GM19238 (cell line): Measurements from ENCODE around the gene OR9K2.
"Not testable (repeated sequence)": the region's sequence is repeated elsewhere in the genome, so short reads cannot be mapped to it uniquely, and the experiment has no call there.

Source experiments
- DNase-seq: peaks from one replicate; pipeline ENCODE4 v3.0.0; 2011; ENCODE audit warnings: low spot score; ENCODE audit not compliant: insufficient read length

OR9K2 gene, protein sequence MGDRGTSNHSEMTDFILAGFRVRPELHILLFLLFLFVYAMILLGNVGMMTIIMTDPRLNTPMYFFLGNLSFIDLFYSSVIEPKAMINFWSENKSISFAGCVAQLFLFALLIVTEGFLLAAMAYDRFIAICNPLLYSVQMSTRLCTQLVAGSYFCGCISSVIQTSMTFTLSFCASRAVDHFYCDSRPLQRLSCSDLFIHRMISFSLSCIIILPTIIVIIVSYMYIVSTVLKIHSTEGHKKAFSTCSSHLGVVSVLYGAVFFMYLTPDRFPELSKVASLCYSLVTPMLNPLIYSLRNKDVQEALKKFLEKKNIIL

GRCh38 chr12:55126106-55126505, at the start of gene OR9K2:
Gene OR9K2, plus strand, starts transcription at chr12:55126406. Its CDS starts 3,429 bp downstream, at chr12:55129835.
- DNase-seq: no peak

GRCh38 chr12:55092579-55092978, 33.6 kb upstream of the OR9K2 start:
- DNase-seq: no peak

DNA sequence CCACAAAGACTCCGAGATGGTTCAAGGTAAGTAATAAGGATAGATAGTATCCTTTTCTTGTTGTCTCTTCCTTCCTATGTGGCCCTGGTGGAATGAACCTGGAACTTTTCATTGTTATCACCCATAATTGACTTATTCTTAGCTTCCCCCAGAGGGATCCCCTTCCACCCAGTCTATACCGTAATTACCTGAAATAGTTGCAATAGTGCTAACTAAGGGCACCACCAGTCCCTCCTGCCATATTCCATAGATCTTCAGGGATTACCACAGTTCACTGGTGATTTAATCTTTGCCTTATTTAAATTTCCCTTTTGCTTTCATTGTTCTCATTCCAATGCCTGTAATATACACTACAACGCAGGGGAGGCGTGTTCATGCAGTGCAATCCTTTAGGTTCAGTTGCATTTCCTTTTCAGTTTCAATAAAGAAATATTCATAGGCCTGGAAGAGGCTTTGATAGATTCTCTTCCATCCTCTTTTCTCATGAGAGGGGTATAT, 13.8 kb upstream of the OR9K2 start:
- DNase-seq: no peak

GRCh38 chr12:55116152-55116551, 10.1 kb upstream of the OR9K2 start:
- no peak for DNase-seq

GRCh38 chr12:55132816-55133215, 6.6 kb downstream of the OR9K2 start:
- no peak for DNase-seq

DNA sequence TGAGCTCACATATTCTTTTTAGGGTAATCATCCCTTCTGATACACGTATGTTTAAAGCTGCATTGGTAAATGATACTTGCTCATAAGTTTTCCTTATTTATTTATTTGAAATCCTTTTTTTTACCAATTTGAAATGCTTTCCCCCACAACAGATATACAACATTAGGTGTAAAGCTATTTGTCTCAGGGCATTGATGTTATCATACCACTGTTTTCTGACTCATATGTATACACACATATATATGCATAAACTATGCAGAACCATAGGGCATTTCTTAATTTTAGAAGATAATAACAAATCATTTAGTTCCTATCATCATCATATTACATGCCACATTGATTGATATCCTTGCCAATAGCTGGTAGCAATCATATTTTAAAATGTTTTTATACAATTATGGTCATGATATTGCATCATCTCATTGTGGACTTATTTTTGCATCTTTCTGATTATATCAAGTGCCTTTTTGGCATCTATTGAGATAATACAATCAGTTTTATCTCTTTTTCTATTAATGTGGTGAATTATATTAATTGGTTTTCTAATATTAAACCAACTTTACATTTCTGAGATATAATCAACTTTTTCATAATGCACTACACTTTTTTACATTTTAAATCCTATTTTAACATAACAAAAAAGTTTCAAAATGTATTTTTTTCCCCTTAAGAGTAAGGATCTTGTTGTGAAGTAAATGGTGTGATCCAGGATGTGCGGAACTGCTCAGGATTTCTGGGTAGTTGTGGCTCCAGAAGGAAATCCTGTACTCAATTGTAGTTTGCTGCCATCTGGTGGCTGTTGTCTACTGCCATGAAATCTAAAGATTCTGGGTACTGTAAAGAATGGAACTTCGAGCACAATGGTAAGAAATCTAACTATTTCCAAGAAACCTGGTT, 16.7 kb downstream of the OR9K2 start:
- DNase-seq: peak; percentile 1

DNA sequence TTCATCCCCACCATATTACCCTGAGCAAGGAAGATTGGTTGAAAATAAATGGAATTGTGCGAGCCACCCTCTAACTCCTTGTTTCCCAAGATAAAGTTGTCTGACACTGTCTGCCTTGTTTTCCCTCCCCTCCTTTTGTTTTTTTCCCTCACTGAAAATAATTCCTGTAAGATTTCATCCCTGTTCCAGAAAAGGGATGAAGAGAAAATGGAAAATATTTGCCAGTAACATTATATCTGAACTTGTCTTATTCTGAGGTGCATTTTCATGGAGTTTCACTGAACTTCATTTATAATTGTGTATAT, 17.3 kb downstream of the OR9K2 start:
- no peak for DNase-seq

- DNase-seq: not testable (repeated sequence)
Measured at GRCh38 chr12:55167010-55167640, 40.9 kb downstream of the OR9K2 start.

DNA sequence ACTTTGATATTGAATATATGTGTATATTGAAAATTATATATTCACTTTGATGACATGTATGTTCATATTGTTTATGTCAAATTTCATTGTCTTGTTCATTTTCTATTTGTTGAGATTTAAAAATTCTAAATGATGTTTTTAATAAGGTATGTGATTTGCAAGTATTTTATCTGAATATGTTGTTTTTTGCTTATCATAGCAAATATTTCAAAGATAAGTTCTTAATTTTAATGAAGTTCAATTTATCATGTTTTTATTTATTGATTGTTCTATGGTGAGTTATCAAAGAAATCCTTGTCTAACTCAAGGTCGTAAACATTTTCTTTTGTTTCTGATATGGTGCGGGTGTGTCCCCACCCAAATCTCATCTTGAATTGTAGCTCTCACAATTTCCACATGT, 45.2 kb downstream of the OR9K2 start:
- no peak for DNase-seq

GRCh38 chr12:55171846-55172245, 45.6 kb downstream of the OR9K2 start:
- DNase-seq: not testable (repeated sequence)

GRCh38 chr12:55172686-55173085, 46.5 kb downstream of the OR9K2 start:
- DNase-seq: no peak

DNA sequence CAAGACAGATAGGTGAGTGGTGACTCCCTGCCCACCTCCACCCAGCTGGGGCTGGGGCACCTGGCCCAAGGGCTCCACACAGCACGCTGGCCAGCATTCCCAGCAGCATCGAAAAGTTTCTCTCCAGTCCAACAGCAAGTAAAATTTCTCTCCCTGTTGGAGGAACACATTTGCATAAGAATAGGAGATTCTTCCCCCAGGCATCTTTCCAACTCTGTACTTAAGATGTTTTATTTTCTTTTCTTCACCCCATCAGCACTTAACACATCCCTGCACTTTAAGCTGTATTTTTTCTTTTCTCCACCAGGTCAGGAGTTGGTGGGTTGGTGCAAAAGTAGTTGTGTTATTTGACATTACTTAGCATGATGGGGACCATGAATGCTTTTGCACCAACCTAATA, 47.2 kb downstream of the OR9K2 start:
- DNase-seq: no peak
